ENCODE results near the gene LAMA4. TPM values are rescaled to one million over a fixed set of nuclear protein-coding genes. Genes with fewer than 3 reads are reported as not detected.

The LAMA4 gene
- total and polyA plus RNA-seq, 9 donors, result 29.0 to 92.8 (median 42.5) TPM

- DNase-seq, result peak in 1 of 5 donors; percentile 60
- Histone ChIP-seq H3K27me3 (no peaks in the 10 kb centered on the region), H3K4me3 (no peak overlapping the region), H3K9me3 (no peaks in the 10 kb centered on the region), H3K4me1 (ENCODE audit: insufficient read depth) (peaks cover 6% of the 10 kb centered on the region), H3K27ac (peak overlapping the region in 1 of 2 donors; percentile 47), H3K36me3 (no peaks in the 10 kb centered on the region)
- intact Hi-C loops (cut with DNase I), result no loop called here
- 24 to 29% (median 27%) methylated on average over 7 of the region's 7 CpGs for WGBS, 3 donors
- no peak for TF ChIP-seq EP300 (IDR thresholded peaks at IDR 0.05)
- no peak for TF ChIP-seq POLR2A (IDR thresholded peaks at IDR 0.05)
- TF ChIP-seq CTCF (IDR thresholded peaks at IDR 0.05), result no peak
Measured at GRCh38 chr6:112298021-112298745, 43.8 kb upstream of the LAMA4 start.

- no peak overlapping the region for H3K27ac ChIP-seq
- intact Hi-C loops (cut with DNase I), result no loop called here
- DNase-seq, result no peak
- H3K36me3 ChIP-seq, result no peaks in the 10 kb centered on the region
- H3K27me3 ChIP-seq, result no peaks in the 10 kb centered on the region
- no peak overlapping the region for H3K4me3 ChIP-seq
- TF ChIP-seq EP300 (IDR thresholded peaks at IDR 0.05) (no peak), CTCF (IDR thresholded peaks at IDR 0.05) (no peak), POLR2A (IDR thresholded peaks at IDR 0.05) (no peak)
- no peaks in the 10 kb centered on the region for H3K9me3 ChIP-seq
- peaks cover 6% of the 10 kb centered on the region for H3K4me1 ChIP-seq (ENCODE audit: insufficient read depth)
Measured at GRCh38 chr6:112296694-112297093, 42.3 kb upstream of the LAMA4 start.

GRCh38 chr6:112296122-112296521, 41.8 kb upstream of the LAMA4 start:
- 72 to 93% (median 86%) methylated on average over 2 of the region's 2 CpGs for WGBS, 3 donors
- intact Hi-C loops (cut with DNase I), result no loop called here
- no peak overlapping the region for H3K4me3 ChIP-seq

DNA sequence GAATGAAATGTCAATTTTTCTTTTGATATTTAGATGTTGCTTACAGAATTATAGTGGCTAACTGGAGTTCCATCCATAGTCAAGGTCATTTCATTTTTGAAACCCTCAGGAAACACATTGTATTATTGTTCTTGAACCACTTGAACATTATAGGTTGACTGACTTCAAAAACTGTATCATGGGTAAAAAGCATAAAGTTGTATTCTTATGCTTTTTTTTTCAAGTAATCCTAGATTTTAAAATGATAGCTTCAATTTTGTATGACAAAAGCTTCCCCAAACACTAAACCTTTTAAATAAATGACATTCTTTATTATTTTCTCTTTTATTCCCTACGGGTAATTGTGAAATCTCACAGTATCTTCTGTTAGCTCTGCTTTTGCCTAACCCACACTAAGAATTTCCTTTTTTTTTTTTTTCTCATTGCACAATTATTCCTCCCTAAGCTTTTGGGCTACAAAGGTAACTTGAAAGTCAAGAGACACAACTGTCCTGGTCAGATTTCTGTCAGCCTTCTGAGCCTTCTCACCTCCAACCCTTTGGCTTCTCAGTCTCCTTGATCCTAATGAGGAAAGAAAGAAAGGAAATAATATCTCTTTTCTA, 36.9 kb upstream of the LAMA4 start:
- H3K27me3 ChIP-seq, result no peaks in the 10 kb centered on the region
- DNase-seq, result no peak
- intact Hi-C loops (cut with DNase I), result no loop called here
- TF ChIP-seq CTCF (IDR thresholded peaks at IDR 0.05) (no peak), EP300 (IDR thresholded peaks at IDR 0.05) (no peak), POLR2A (IDR thresholded peaks at IDR 0.05) (no peak)
- no peaks in the 10 kb centered on the region for H3K9me3 ChIP-seq
- H3K4me3 ChIP-seq, result no peak overlapping the region
- H3K36me3 ChIP-seq, result no peaks in the 10 kb centered on the region
- H3K4me1 ChIP-seq (ENCODE audit: insufficient read depth), result peaks cover 6% of the 10 kb centered on the region
- WGBS, 3 donors, result 43 to 62% (median 55%) methylated on average over 1 of the region's 1 CpG
- H3K27ac ChIP-seq, result no peak overlapping the region

More at GRCh38 chr6:112296122-112296521, 41.8 kb upstream of the LAMA4 start:
- no peak for DNase-seq
- no peak for TF ChIP-seq POLR2A (IDR thresholded peaks at IDR 0.05)
- TF ChIP-seq CTCF (IDR thresholded peaks at IDR 0.05), result no peak
- no peak for TF ChIP-seq EP300 (IDR thresholded peaks at IDR 0.05)
- Histone ChIP-seq H3K27me3 (no peaks in the 10 kb centered on the region), H3K36me3 (no peaks in the 10 kb centered on the region), H3K9me3 (no peaks in the 10 kb centered on the region), H3K27ac (no peak overlapping the region), H3K4me1 (ENCODE audit: insufficient read depth) (peaks cover 6% of the 10 kb centered on the region)

All from ovary (tissue), 9 donors.